Stimulated activated CD4-positive, alpha-beta T cell treated with anti-CD3 and anti-CD28 coated beads, Interleukin-1b, Interleukin-23, amount 100 ng/mL, for 1 hour (primary cell): ENCODE data around the gene PXK.
A peak's percentile ranks its signal among the peaks of the same experiment; 100 is the strongest.

Source experiments
- DNase-seq, 2 donors: peaks; one replicate each; pipeline ENCODE4 v3.0.0-alpha.2; 2020; ENCODE audit warnings: low read depth in 2 of 2

The PXK gene

DNA sequence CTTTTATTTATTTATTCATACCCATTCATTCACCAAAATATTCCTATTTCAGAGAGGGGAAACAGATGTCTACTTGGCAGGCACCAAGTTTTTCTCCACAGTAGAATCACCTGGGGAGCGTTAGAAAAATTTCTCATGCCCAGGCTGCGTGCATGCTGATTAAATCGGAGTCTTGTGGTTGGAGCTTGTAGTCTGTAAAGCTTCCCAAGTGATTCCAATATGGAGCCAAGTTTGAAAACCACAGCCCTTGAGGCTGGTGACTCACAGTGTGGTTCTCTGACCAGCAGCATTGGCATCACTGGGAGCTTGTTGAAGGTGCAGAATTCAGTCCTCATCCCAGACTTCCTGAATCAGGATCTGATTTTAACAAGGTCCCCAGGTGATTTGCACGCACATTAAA lies 51.2 kb downstream of the PXK start:
- no peak for DNase-seq

DNA sequence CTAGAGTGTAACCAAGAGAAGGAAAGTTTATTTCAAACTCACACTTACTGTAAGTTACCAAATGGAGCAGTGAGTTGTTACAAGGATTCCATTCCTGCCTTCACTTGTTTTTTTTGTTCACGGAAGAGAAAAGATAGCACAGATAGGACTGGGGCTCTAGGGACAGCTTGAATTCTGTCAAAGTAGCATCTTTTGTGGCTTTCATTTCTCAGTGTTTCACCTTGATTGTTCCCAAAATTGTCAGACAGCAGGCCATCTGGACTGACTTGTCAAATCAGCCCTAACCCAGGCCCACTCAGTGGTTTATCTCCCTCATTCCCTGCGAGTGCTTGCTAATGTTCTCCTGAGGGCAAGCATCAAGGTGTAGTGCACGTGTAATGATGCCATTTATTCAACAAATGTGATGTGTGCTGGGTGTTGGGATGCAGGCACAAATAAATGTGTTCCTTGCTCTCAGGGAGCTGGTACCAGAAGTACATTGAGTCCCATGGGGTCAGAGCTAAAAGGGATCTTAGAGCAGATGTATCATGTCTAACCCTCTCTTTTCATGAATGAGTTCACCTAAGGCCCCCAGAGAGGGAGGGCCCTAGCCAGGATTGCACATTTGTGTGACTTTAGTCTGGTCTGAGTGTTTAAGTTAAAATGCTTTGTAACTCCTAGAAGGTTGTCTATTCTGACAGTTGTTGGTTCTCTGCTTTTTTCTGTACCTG lies 51.8 kb downstream of the PXK start:
- DNase-seq = no peak

- no peak for DNase-seq
These were observed 54.1 kb downstream of the PXK start for GRCh38 chr3:58386626-58387365.

- no peak for DNase-seq
These were observed 55.2 kb downstream of the PXK start for GRCh38 chr3:58387650-58388546.

- DNase-seq = no peak
These were observed 55.9 kb downstream of the PXK start for GRCh38 chr3:58388550-58389091.

GRCh38 chr3:58391156-58391865 lies 58.6 kb downstream of the PXK start:
- no peak for DNase-seq

GRCh38 chr3:58392181-58392580 lies 59.5 kb downstream of the PXK start:
- DNase-seq = no peak

DNA sequence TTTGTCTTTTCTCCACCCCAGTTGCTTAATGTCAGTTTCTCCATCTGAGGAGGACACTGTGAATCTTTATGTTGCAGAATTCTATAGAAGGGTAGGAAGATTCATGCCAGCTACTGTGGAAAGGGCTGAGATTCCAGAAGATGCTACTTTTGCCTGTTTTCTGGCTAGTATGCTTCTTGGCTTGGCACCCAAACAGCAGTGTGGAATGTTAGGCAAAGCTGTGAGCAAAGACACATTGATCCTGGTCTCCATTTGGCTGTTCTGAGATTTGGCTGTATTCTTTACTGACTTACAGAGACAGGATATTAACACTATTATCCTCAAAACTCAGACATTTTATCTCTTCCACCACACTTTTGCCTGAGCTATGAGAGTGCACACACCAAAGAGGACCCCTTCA lies 61.6 kb downstream of the PXK start:
- no peak for DNase-seq

- DNase-seq = no peak
These were observed 66.1 kb downstream of the PXK start for GRCh38 chr3:58398669-58399333.

DNA sequence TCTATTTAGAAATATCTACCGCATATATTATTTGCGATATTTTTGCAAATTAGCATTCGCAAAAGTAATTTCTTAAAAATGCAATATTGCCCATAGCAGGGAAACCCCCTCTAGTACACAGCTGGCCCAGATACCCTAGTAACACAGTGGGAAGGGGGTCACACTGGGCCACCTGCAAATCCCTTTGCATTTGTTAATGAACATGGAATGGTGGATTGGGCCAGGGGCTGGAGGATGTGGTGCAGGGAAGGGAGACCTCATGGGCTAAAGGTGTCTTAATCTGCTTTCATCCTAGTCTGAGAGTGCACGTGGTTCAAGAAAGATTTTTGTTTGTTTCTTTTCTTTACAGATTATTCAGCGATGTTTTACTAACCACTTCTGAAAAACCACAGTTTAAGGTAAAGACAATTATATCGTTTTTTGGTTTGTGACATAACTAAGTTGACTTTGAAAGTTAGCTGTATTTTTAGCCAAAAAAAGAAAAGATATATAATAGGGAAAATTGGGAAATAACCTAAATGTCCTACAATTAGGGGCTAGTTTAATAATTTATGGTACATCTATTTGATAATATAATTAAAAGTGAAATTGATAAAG lies 70.9 kb downstream of the PXK start:
- no peak for DNase-seq

- DNase-seq = no peak
These were observed 71.7 kb downstream of the PXK start for GRCh38 chr3:58404396-58404795.

DNA sequence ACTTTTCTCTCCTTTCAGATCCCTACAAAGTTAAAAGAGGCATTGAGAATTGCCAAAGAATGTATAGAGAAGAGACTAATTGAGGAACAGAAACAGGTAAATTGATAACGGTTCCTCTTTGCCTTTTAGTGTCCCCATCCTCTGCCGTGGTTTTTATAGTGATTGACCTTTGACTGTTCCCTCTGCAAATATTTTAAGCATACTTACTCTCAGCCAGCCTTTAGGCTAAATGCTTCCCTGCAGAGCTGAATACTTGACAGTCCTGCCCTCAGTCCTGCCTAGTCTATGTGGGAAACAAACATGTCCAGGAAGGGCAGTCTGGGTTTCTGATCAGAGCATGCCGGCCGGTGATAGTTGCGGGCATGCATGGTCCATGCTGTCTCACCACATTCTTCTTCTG lies 76.2 kb downstream of the PXK start:
- no peak for DNase-seq

DNA sequence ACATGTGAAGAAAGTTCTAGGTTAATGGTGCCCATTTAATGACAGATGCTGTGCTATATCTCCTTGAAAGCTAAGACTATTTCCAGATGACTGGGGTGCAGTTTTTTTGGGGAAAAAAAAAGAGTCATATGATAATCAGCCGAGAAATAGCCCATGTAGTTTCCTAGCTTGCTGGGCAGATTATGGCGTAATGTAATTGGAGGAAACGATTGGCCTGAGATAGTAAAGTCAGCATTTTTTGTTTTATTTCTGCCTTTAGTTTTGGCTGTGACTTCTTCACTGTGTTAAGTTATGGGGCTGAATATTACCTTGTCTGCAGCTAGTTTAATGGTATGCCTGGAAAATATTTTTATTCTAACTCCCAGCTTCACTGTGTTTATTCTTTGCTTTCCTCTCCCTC lies 77.0 kb downstream of the PXK start:
- DNase-seq = no peak

GRCh38 chr3:58411036-58411435 lies 78.3 kb downstream of the PXK start:
- no peak for DNase-seq

DNA sequence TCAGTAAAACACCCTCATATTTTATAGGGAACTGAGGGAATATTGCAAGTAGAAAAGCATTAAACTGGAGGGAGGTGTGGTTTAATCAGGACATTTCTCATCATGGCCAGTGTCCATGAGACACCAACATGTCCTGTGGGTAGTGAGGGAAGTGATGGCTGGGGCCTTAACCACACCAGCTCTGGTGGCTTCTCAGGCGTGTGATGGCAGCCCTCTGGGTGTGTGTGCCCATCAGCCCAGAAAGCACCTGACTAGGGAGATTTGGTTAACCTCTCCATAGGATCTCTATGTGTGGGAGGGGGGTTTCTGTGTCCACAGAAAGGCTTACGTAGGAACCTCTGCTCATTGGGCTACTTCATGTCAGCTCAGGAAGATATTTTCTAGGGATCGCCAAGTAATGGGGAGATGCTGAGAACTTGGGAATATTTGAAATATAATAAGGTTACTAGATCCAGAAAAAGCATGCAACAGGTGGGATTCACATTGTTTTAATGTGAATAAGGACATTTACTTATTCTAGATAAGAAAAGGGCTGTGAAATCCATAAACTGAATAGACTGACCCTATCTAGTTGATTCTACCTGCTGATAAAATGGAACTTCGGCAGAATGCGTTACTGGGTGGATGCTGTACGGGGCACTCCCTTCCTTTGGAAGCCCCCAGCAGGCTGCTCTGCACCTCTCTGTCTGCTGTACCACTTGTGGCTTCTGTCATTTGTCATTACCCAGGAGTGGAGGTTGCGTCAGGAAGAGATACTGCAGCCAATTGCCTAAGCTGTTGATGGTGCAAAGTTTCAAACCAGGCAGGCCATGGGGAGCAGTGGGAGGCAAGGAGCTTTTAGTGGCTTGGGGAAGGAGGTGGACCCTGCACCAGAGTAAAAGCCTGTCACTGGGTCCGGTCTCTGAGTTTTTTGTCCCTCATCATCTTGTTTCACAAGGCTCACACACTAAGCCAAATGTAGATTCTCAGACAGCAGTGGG lies 79.4 kb downstream of the PXK start:
- no peak for DNase-seq

DNA sequence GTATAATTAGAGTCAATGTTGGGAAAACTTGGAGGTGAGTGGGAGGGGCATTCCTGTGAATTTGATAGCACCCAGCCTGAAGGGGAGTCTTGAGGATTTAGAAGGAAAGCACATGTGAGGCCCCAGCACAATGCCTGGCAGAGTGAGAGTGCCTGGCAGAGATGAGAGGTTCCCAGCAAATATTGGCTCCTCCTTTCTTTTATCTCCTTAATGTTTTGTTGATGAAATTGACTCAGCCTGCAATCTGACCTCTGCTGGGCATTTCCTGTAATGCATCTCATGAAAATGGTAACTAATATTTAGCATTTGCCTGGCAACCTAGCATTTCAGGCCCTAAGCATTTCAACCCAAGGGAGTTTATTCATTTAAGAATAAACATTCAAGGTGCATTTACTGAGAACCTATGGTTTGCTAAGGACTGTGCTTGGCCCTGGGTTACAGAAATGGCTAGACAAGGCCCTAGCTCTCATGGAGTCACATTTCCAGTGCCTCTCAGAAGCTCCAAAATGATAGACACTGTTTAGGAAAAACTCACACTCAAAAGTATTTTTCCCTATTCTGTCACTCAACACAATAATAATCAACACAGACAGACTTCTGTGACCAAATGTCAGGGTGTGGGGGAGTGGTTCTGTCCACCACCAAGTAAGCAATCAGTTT lies 82.0 kb downstream of the PXK start:
- DNase-seq = peak in 1 of 2 donors; percentile 10

- DNase-seq = no peak
These were observed 83.5 kb downstream of the PXK start for GRCh38 chr3:58416191-58416590.

DNA sequence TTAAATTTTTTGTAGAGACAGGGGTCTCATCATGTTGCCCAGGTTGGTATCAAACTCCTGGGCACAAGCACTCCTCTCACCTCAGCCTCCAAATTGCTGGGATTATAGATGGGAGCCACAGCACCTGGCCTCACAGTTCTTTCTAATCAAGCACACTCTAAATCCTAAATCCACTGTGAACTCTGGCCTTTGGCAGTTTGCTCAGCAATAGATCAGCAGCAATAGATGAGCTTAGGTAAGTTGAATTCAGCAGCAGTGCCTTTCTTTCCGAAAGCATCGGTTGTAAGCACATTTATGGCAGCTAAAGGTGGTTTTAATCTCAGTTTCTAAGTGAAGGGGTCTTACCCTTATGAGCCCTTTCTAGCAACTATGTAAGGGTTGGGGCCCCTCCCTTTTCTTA lies 84.4 kb downstream of the PXK start:
- no peak for DNase-seq

DNA sequence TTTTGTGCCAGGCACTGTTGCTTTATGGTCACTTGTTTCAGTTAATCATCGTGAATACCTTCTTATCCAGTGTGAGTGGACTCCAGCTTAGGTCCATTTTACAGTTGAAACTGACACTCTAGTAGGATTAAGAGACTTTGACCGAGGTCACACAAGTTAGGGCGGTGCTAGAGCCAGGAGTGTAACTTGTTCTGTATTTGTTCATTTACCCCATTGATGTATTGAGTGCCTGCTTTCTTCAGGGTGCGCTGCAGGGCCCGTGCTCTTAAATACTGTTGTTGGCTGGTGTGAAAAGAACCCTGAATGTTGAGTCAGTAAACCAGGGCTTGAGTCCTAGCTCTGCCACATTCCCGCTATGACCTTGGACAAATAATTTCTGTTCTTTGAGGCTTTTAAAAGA lies 85.5 kb downstream of the PXK start:
- DNase-seq = no peak
